Measurements from ENCODE around the gene IFI27L1.
A peak's percentile ranks its signal among the peaks of the same experiment; 100 is the strongest.

IFI27L1 gene, protein sequence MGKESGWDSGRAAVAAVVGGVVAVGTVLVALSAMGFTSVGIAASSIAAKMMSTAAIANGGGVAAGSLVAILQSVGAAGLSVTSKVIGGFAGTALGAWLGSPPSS

DNA sequence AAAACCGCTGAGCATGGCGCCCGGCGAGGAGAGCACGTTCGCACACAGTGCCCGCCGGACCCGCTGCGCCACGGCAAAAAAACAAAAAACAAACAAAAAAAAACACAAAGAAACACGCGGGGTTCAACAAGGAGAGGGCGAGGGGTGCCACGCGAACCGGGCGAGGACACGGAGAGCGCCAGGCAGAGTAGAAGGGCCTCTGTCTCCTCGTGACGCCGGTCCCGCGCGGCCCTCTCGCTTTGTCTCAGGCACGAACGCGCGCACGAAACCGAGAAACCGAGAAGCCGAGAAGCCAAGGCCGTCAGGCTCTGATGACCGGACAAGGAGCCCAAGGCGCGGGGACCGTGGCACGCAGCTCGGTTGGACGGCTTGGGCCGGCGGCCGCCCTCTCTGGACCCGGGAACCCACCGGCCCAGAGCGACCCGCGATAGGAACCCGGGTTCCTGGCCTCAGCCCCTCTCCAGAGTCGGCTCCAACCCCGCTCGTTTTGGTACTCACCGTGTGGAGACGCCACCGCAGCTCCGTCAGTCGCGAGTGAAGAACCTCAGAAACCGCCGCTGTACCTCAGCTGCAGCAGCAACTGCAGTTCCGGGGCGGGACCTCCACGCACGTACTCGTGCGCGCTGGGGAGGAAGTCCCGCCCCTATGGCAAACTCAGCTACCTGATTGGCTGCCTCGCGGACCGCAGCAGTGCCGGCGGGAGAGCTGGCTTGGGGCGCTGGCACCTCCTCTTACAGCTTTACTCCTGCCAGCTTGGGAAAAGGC is at the start of gene IFI27L1, which contains the start of gene DDX24:
TSS of gene IFI27L1 (plus strand) at position 690 of the 765 bp plus-strand sequence. CDS start 15,628 bp downstream, outside the sequence.
TSS of gene DDX24 (minus strand) at position 582 of the 765 bp plus-strand sequence. CDS start 1,460 bp downstream, outside the sequence.
- intact Hi-C loops (cut with DNase I): loop anchor here (2.0 to 5.0 kb wide), 3 partner anchors 46 to 96 kb away; partner anchors contain the start of gene IFI27L2
- DNase-seq: peak; percentile 94 to 100 (median 98)

DNA sequence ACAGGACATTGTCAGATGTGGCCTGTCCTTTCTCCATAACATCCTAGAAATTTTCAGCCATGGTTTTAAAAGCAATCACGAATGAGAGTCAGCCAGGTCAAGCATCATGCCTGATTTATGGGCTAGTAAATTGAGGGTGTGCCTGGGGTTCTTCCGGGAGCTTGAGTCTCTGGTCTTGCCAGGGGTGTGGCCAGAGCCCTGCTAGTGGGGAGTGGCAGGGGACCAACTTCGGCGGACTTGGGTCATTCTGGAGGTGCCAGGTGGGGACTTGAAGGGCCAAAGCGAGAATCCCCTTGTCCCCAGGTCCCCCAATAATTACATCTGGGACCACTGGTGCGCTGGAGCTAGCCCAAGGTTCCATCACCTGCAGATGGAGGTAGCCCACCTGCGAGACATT is 49.2 kb upstream of the IFI27L1 start:
- intact Hi-C loops (cut with DNase I): no loop called here
- DNase-seq: peak in 1 of 10 donors; percentile 47

DNA sequence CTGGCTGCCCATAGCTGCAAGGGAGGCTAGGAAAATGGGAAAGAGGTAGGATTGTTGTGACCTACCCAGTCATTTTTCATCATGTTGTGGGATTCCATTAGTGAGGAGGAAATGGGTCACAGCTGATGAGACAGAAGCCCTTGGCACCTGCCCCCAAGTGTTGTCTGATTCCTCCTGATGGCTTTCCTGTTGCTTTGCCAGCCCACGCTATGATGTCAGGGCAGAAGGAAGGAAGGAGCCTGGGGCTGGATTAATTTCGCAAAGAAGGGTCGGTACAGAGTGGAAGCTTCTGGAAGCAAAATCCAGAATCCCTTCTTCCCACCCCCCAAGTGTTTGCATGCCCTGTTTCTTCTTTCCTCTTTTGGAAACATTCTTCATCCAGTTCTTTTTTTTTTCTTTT is 46.2 kb upstream of the IFI27L1 start:
- DNase-seq: peak in 1 of 10 donors; percentile 48
- intact Hi-C loops (cut with DNase I): loop anchor here (5.0 kb wide), 1 partner anchor 142 kb away; no protein-coding TSS in a partner anchor

DNA sequence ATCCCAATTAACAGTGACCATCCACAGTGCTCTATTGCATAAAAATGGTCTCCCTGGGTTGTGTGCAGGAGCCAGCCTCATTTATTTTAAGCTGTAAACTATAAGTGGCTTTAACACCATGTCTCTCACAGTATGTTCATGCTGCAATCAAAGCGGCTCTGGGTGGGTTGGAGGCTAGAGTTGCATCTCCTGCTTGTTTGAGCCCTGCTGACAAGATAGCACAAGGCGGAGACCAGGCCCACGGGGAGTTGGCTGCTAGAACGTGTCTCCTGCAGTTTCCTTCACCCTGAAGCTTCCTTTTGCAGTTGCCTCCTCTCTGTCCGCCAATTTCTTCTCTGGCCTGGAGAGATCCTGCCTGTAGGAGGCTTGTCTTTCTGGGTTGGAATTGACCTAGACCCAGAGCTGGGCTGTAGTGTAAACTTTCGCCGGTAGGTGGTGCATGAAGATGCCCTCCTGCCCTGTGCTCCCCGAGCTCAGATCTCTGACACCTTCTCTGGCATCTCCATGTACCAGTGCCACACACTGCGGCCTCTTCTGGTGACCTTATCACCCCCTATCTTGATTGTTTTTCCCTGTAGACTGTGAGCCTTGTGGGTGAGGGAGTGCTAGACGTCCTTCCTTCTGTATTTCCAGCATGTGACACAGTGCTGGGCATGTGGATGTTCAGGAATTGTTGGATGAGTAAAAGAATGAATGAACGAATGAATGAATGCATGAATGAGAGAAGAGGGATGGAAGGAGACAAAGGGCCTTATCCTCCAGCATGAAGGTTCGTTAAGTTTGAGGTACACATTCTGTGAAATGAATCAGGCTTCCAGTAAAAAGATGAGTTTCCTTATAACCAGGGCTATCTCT is 44.6 kb upstream of the IFI27L1 start:
- intact Hi-C loops (cut with DNase I): loop anchor here (1.0 to 5.0 kb wide), 2 partner anchors 100 to 141 kb away; no protein-coding TSS in a partner anchor
- DNase-seq: peak in 8 of 10 donors; percentile 48 to 93 (median 68)

DNA sequence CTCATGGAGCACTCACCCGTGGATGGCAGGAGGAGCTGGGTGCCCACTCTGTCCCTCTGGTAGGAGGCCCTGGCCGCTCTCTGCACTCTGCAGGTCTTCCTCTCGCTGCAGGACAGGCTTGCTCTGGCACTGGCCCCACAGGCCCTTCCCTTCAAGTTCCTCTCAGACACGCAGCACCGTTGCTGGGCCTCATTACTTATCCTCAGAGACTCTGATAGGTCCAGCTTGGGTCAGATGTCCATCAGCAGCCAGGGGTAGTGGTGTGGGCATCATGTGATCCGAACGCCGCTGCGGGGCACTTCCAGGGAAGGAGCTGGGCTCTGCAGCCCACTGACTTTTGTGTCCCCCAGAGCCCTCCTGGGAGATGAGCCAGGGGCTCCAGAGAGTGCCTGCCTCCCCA is 43.2 kb upstream of the IFI27L1 start:
- DNase-seq: peak in 1 of 10 donors; percentile 62
- intact Hi-C loops (cut with DNase I): loop anchor here (5.0 kb wide), 1 partner anchor 139 kb away; no protein-coding TSS in a partner anchor

DNA sequence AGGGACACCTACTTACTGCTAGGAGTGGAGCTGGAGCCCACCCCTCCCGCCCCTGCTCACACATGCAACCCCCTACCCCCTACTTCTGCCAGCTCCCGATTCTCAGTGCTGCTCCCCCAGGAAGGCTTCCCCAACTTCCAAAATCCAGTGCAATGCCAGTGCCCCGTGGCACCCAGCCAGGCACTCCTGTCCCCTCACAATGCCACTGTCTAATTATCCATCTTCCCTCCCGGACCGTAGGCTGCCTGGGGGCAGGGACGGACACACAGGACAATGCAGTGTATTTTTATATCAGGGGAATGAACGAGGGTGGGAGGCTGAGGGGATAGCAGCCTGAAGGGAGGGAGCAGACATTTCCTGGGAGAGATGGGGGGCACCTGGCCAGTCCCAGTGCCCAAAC is 42.6 kb upstream of the IFI27L1 start:
- intact Hi-C loops (cut with DNase I): loop anchor here (5.0 kb wide), 1 partner anchor 139 kb away; no protein-coding TSS in a partner anchor
- peak in 1 of 10 donors; percentile 50 for DNase-seq

DNA sequence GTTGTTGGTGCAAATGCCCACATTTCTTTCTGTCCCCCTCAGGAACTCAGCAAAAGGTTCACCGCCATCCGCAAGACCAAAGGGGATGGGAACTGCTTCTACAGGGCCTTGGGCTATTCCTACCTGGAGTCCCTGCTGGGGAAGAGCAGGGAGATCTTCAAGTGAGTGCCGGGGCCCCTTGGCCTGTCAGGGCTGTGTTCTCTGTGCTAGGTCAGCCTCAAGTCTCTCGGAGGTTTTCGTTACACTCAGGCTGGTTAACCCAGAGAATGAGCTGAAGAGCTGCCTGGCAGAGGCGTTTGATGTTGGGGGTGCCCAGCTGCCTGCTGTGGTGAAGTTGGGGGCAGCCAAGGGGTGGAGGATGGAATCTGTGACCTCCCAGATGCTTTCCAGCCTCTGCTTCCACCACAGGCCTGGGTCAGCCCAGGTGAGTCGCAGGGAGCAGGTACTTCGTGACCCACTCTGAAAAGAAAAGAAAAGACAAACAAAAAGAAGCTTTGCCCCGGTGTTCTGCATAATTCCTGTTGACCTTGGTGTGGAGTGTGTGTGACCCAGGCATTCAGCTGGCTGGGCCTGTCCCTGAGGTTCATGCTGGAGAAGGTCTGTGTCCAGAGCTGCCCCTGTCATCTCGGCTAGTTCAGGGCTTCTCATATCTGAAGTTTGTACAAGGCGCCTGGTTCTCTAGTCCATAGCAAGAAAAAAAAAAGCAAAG is 42.0 kb upstream of the IFI27L1 start:
- intact Hi-C loops (cut with DNase I): loop anchor here (5.0 kb wide), 1 partner anchor 138 kb away; no protein-coding TSS in a partner anchor
- DNase-seq: peak in 1 of 10 donors; percentile 54

DNA sequence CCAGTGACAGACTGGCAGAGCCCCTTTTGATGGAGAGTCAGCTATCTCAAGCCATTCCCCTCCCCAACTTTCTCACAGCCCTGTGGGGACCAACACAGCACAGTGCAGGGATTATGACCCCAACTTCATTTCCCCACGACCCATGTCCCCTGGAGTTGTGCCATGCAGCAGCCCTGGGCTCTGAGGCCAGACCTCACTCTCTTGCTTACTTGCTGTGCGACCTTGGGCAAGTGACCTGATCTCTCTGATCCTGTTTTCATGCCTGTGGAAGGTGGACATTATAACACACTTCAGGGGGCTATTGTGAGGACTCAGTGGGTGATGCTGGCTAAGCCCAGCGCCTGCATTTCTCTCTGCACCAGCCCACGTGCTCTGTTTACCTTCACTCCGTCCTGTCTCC is 40.9 kb upstream of the IFI27L1 start:
- peak in 2 of 10 donors; percentile 43 to 64 for DNase-seq
- intact Hi-C loops (cut with DNase I): no loop called here

DNA sequence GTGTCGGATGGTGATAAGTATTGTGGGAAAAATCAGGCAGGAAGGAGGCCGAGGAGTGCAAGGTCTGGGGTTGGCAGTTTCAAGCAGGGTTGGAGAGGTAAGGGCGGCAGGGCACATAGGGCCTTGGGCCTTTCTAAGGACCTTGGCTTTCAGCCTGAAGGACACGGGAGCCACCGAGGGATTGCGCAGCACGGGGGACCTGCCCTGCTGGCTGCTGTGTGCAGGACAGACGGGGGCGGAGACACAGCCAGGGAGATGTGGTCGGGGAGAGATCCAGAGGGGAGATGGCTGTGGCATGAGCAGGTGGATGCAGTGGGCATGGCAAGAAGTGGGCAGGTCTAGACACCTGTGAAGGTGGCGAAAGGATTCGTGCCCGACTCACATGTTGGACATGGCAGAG is 40.3 kb upstream of the IFI27L1 start:
- DNase-seq: peak in 2 of 10 donors; percentile 55 to 57
- intact Hi-C loops (cut with DNase I): no loop called here

DNA sequence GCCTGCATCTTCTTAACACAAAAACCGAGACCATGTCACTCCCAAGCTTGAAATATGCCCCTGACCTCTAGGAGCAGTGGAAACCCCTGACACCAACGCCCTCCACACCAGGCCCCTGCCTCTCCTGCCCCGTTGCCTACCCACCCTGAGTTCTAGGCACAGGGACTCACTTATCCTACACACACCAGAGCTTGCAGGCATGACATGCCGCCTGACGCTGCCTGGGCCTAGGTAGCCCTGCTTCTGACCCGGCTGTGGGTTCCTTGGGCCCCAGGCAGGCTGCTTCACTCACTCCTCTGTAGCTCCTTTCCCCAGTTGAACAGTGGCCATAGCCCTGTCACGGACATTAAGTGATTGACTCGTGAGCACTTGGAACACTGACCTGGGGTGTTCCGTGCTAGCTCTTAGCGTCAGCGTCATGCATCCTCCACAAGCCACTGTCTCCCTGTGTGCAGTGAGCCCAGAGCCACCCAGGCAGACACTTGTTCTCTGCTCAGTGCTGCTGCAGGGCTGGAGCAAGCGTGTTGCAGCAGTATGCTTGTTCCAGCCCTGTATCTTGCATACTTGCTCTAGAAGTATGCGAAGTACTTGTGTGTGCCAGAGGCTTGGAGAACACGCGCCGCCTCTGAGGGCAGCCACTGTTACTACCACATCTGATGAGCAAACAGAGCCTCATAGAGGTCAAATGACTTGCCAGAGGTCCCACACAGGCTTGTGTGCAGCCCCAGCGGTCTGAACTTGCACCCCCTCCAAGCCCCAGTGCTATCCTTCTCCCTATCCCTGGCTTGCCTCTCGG is 39.4 kb upstream of the IFI27L1 start:
- peak in 3 of 10 donors; percentile 38 to 83 (median 74) for DNase-seq
- intact Hi-C loops (cut with DNase I): no loop called here

DNA sequence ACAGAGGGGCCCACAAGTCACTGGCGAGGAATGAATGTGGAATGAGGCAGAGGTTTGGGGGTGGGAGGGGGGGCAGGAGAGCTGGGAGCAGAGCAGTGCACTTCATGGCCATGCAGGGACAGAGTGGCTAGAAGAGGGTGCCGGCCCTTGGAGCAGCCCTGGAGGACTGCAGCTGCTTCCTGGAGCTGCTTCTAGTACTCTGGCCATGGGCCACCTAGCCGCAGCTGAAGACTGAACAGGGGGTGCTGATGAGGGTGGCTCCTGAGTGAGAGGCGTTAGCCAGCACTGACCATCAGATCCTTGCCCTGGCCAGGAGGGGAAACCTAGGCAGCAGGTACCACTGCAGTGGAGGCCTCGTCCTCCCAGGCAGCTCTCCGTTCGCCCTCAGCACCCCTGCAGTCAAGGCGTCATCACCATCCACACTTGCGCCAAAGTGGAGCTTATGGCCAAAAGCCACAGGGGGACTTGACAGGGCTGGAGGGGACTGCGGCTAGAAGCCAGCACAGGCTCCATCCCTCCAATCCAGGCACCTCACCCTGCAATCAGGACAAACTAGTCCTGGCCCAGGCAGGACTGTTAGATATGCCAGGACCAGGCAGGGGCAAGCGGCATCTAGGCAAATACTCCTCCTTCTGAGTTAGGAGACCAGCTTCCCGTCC is 38.5 kb upstream of the IFI27L1 start:
- peak in 2 of 10 donors; percentile 65 to 67 for DNase-seq

DNA sequence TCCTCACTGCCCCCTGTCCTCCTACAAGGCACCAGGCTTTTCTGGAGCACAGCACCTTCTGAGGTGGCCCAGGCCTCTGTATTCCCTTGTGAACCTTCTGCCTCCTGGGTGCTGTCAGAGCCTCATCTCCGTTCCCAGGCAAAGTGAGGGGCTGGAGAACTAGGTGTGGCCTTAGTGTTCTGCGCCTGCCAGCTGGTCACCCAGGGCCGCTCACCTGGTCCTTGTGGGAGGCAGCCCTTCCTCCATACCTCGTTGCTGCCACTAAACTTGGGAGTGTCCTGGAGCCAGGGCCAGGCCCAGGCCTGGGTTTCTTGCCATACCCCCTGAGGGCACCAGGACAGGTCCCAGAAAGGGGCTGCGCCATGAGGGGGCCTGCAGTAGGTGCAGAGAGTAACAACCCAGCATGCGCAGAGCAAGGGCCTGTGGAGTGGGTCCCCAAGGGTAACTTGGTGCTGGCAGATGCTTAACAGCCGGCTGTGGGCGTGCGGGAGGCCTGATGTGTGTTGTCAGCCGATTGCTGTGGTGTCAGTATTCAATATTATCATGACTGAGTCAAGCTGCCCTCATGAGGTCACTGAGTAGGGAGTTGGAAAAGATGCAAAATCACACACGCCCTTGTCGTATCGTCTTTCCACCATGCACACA is 37.9 kb upstream of the IFI27L1 start:
- DNase-seq: peak in 1 of 10 donors; percentile 79
- intact Hi-C loops (cut with DNase I): no loop called here

More for the DNA sequence above, 38.5 kb upstream of the IFI27L1 start:
- intact Hi-C loops (cut with DNase I): no loop called here

DNA sequence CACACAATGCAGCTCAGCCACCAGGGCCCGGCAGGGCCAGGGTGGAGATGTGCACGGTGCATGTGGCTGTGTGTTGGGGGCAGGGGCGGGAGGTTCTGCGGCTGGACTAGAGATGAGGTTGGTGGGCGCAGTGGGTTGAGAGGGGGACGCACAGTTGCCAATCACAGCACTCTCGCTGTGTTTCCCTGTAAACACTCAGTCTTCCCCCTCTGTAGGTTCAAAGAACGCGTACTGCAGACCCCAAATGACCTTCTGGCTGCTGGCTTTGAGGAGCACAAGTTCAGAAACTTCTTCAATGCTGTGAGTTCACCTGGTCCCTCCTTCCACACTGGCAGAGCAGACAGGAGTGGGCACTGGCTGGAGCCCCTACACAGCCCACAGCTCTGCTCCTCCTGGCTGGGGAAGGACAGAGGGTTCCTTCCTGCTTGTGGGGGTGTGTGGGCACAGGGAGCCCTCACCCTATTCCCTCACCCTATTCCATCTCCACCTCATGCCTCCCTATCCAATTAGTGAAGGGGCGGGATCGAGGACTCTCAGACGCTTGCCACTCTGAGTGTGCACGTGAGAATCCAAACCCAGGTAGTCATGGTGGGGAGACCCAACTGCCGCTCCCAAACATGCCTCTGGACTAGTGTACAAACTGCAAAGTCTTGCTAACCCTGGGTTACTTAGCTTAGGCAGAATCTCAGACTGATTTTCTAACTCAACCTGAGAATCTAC is 37.2 kb upstream of the IFI27L1 start:
- DNase-seq: peak in 1 of 10 donors; percentile 61

DNA sequence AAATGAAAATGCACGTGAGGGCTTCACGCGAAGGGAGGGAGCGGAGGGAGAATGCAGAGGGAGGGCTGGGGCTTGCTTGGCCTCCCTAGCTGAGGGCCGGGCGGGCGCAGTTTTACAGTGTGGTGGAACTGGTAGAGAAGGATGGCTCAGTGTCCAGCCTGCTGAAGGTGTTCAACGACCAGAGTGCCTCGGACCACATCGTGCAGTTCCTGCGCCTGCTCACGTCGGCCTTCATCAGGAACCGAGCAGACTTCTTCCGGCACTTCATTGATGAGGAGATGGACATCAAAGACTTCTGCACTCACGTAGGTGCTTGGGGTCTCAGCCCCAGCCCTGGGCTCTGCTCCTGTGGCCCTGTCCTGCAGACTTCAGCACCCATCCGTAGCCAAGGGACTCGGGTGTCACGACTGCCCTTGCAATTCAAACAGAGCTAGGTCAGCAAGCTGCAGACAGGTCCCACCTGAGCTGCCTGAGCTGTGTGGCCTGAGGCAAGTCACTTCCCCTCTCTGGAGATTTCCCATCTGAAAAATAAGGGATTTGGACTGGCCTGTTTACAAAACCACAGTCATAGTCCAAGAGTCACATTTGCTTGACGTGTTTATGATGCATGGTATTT is 36.5 kb upstream of the IFI27L1 start:
- intact Hi-C loops (cut with DNase I): no loop called here
- peak in 1 of 10 donors; percentile 72 for DNase-seq

More for the DNA sequence above, 37.2 kb upstream of the IFI27L1 start:
- intact Hi-C loops (cut with DNase I): no loop called here

DNA sequence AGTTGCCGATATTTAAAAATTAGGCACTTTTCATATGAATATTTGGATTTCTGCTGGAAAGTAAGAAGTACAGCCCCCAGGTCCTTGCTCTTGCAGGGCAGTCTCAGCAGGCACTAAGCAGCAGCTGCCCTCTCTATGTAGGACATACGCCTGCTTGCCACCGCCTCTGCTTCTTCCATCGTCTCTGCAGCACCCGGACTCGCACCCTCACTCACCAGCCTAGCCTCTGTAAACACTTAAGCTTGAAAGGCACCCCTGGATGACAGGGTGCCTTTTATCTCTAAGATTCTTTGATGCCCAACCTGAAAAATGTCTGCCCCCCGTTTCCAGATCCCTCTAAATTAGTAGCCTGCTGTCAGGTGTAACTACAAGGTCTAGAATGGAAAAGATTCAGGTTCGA is 36.0 kb upstream of the IFI27L1 start:
- intact Hi-C loops (cut with DNase I): no loop called here
- DNase-seq: peak in 1 of 10 donors; percentile 69

DNA sequence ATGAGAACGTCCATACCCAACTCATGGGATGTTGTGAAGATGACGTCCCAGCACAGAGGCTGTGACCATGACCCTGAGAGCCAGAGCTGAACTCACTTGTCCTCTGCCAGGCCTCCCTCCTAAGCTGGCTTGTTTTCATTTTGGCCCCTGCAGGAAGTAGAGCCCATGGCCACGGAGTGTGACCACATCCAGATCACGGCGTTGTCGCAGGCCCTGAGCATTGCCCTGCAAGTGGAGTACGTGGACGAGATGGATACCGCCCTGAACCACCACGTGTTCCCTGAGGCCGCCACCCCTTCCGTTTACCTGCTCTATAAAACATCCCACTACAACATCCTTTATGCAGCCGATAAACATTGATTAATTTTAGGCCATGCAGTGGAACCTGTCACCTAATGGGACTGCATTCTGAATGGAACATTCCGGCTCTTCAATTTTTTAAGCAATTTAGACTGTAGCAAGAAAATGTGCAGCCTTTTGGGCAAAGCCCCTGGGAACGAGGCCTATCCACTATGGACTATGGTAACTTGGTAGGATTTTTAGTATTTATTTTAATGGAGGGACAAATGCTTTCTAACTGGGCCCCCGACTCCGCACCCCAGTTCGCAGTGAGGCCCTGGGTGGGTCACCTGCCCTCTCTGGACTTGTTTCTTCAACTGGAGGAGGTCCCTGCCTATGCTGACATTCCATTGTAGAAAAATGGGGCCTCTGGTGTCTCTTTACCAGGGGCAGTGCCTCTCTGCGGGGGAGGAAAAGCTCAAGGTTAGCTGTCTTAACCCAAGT is 35.4 kb upstream of the IFI27L1 start:
- peak in 3 of 10 donors; percentile 1 to 79 (median 8) for DNase-seq
- intact Hi-C loops (cut with DNase I): no loop called here

Data from posterior cingulate gyrus (tissue), 11 donors.